Endothelial cell of hepatic sinusoid (primary cell): ENCODE data around the gene AKIRIN2.

Experiments
- in situ Hi-C: cut with HindIII; loops from 2 replicates; pipeline ENCODE4 v1.10.0; 2017; ENCODE audit warnings: low sequenced_read_pairs

AKIRIN2 gene

DNA sequence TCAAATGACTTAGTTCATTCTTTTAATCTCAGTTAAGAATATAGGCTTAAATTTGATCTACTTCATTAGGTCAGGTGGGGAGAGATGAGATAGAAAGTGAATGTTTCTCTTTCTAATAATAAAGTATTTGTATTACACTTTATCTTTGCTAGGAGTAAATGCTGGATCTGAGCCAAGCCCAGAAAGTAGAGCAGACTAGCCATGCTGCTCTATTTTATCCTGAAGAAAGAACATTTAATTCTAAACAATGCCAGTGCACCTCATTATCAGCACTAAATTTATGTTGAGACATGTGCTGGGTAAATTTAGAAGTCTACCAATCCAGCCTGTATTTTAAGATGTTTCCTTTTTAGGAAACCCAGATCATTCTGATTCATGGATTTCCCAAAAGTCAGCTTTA is 43.5 kb downstream of the AKIRIN2 start:
- in situ Hi-C loops = no loop called here

DNA sequence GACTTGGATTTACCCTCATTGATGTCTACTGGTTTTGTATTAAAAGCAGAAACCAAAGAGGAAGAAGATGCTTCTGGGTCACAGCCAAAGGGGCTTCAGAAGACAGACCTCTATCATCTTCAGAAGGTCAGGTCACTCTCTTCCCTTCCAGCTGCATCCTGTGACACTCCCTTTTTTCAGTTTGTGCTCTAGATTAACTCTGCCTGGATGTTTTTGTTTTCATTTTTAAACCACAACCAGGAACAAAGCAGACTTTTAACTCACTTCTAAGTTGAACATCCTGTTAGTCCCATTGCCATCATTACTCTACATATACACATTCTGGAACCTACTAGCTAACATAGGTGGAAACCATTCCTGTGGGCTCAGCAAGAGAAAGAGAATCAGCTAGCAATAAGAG is 45.2 kb downstream of the AKIRIN2 start:
- in situ Hi-C loops = no loop called here

DNA sequence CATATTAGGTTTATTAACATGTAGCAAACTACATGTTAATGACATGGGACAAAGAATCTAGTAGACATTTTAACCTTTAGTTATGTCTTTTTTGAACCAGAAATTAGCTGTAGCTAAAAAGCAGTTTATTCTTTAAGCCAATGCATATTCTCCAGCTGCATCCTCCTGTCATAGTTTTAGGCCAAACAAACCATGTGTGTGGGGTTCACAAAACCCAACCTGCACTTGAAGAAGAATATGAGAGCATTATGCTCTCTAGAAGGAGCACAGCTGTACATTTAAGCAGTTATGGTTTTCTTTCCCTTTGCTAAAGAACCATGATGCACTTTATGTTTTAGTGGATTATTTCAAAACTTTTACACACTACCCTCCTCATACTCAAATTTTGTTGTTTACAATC is 46.2 kb downstream of the AKIRIN2 start:
- in situ Hi-C loops = no loop called here

DNA sequence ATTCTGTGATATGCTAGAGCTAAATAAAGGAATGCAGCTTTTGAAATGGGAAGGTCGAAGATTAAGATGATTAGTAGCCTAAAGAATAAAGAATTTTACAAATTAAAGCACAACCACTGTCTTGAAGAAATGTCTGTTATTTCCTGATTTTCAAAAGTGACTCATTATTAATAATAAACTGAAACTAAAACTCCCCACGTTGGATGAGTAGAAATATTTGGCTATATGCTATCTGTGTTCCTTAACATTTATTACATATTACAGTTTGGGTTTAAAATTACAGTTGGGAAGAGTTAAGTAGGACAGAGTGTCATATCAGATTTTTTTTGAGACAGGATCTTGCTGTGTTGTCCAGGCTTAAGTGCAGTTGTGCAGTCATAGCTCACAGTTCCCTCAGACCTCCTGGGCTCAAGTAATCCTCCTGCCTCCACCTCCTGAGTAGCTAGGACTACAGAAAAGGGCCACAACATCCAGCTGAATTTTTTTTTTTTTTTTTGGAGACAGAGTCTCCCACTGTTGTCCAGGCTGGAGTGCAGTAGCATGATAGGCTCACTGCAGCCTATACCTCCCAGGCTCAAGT is 47.1 kb downstream of the AKIRIN2 start:
- in situ Hi-C loops = no loop called here

DNA sequence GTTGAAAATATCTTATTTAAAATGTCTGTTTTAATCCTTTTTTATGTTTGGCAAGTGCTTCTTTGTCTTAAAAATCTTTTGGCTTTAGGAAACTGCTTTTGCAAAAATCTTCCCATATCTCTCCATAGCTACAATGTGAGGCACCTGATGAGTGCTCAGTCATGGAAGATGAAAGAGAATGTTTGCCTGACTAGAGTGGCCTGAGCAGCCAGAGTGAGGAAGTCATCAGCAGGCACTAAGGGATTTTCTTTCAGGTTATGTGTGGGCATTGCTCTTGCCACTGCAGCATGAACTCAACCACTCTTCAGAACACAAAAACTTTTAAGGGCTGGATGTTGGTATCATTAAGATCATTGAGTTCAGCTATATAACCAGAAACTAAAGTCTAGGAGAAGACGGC is 47.9 kb downstream of the AKIRIN2 start:
- in situ Hi-C loops = no loop called here

DNA sequence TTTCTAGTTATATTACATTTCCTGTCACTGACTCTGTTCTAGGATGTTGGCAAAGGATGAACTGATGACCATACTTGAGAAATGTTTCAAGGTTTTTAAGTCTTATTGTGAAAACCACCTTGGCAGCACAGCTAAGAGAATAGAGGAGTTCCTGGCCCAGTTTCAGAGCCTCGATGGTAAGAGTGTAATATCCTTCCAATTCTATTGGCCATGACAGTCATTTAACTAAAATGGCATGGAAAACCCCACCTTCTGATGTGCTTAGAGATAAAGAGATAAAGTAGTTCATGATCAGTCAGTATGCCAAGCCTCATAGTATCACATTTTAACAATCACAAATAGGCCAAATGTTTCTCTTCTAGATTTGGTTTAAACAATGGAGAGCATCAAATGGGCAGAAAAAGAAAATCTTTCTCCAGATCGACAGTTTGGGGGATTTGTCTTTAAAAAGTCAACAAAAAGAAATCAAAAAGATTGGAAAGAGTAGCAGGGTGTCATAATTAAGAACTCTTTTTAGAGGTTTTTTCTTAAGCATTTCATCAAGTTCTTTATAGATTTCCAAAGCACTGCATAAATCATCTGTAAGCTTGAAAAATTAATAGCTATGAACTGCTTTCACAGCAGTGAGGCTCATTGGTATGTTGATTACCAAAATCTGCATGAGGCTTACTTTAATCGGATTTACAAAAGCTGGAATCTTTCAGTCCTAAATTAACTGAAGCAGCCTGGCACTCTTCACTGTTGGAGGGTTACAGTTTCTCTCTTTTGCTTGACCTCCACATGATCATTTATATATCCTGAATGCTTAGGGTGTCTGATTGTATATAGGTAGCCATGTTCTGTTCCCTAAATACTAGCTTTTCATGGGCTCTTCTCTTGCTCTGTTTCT is 48.7 kb downstream of the AKIRIN2 start:
- in situ Hi-C loops = no loop called here

DNA sequence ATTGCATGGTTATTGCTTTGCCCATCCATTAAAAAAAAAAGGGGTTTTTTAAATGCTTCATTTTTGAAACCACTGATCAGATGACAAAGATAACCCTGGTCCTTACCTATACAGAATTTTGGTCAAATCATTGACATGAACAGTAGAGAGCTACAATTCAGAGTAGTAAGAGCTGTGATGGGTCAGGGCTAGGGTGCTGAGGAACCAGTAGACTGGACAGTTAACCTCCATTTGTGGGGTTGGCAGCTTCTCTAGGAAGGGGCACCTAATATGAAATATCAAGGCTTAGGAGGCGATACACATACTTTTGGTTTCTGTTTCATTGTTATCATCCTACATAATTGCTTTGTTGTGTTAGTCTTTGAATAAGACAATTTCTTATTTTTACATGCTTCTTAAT is 57.0 kb downstream of the AKIRIN2 start:
- in situ Hi-C loops = loop anchor here (5.0 kb wide), 1 partner anchor 38 kb away; no protein-coding TSS in a partner anchor

DNA sequence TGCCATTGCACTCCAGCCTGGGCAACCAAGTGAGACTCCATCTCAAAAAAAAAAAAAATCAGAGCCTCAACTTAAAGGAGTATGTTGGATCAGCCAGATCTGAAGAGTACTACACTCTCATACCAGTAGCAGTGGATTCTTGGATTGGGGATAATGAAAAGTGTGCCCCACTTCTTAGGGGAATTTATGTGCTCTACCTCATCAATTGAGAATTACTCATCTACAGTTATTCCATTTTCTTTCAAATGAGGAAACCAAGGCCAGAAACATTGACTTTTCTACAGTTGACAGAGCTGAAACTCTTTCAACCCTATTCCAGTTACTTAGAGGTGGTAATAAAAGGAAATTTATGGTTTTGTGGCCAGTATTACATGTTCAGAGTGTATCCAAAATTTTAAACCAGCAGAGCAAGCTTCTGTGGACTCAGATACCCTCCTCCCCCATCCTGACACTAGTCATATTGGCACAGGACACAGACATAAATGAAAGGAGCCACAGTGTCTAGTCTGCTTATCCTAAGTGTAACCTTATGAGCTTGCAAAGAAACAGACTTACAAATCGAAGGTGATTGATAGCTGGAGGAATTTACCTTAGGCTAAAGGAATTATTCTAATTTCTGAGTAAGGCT is 60.9 kb downstream of the AKIRIN2 start:
- in situ Hi-C loops = no loop called here

DNA sequence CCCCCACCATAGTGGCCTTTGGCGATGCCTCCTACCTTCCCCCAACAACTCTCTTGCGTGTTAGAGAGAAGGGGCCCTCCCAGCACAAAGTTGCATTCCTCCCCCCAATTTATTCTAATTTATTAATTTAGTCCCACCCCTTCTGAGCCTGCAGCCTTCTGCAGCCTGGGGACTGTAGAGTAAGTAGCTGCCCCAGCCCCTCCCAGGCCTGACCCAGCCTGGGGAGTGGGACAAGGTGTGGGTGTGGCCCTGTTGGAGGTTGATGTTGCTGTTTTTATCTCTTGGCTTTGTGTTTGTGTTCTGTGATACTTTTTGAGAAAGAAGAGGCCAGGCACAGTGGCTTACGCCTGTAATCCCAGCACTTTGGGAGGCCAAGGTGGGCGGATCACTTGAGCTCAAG is 62.7 kb downstream of the AKIRIN2 start:
- in situ Hi-C loops = loop anchor here (5.0 kb wide), 1 partner anchor 58 kb away; no protein-coding TSS in a partner anchor

DNA sequence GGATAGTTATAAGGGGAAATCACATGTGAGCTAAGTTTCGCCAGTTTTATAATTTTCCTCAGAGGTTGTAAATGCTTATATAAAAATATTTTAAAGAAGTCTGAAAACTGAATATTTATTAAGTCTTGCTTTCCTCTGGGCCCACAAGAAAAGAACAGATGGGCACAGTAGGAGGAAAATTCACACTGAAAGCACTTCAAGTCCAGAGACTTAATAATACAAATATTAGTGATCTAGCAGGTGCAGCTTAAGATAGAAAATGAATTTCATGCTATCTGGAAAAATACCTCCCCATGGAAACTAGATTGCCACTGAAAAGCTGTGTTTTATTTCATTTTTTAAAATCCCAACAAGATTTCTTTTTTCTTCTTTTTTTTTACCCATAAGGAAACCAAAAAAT is 64.9 kb downstream of the AKIRIN2 start:
- in situ Hi-C loops = loop anchor here (5.0 kb wide), 1 partner anchor 60 kb away; no protein-coding TSS in a partner anchor

DNA sequence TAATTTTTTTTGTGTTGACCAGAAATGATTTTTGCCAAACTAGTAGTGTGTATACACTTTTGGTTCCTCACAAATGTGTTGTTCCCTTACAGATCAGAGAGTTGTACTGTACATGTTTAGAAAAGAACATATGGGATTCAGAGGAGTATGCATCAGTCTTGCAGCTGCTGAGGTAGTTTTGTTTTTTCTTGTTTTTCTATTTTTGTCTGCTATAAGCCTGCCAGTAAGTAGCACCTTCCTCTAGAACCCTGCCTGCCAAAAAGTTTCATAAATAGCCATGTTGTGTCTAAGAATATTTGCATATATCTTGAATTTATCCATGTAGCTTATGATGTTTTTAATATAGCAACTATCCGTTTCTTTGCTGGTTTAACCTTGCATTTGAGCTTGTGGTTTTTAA is 65.7 kb downstream of the AKIRIN2 start:
- in situ Hi-C loops = loop anchor here (5.0 kb wide), 1 partner anchor 61 kb away; no protein-coding TSS in a partner anchor

DNA sequence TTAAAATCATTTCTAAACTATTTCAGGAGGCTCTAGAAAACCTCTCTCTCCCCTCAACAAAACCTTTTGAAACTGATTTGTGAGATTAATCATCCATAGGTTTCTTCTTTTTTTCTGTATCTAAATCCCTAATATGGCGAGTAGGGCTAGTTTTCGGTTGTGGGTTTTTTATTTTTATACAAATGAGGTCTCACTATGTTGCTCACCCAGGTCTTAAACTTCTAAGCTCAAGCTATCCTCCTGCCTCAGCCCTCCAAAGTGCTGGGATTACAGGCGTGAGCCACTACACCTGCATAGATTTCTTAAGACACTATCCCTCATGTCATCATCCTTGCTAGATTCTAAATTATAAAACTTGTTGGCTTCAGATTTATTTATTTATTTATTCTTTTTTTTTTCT is 68.2 kb downstream of the AKIRIN2 start:
- in situ Hi-C loops = no loop called here

DNA sequence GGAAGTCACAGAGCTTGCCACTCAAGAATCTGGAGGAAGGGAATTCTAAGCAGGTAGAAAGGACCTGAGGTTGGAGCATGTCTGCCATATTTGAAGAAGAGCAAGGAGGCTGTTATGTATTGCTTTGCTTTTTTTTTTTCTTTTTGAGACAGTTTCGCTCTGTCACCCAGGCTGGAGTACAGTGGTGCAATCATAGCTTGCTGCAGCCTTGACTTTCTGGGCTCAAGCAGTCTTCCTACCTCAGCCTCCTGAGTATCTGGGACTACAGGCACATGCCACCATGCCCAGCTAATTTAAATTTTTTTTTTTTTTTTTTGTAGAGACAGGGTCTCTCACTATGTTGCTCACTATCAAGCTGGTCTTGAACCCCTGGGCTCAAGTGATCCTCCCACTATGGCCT is 71.3 kb downstream of the AKIRIN2 start:
- in situ Hi-C loops = no loop called here

DNA sequence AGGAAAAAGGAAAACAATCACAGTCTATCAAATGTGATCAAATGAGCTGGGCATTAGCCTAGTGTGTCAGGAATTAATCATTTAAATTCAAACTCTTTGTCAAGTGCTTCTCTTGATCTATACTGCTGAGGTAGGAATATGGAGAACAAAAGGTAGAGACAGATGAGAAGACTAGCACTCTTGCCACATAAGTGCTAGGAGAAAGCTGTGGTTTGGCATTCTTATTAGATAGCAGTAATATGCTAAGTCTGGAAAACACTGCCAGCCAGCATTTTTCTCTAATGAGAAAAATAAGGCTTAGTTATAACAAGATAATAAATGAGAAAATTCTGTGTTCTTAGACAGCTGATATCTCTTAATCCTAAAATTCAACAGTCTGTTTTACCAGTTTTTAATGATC is 73.2 kb downstream of the AKIRIN2 start:
- in situ Hi-C loops = no loop called here

DNA sequence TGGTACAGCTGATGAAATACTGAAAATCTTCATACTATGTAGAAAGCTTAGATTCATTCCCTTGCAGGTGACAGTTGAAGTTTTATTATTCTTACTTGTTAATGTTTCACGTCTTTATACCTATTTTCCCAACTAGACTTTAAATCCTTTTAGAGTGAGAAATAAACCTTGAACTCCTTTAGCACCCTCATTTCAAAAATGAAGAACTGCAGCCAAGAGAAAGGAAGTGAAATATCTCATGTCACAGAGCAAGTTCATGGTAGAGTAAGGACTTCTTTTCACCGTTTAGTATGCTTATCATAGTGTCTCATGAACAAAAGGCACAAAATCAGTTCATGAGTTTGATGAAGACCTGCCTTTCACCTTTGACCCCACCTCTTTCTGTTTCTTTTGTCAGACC is 73.6 kb downstream of the AKIRIN2 start:
- in situ Hi-C loops = no loop called here
